NT2/D1 (cell line): ENCODE results near the gene PPP1R7.

ENCODE experiments used
- DNase-seq: peaks from one replicate; pipeline ENCODE4 v3.0.0-alpha.2; 2011; ENCODE audit warnings: low read depth, low spot score
- H3K27me3 ChIP-seq: 2 replicates; pipeline ENCODE4 v1.6.0; 2011; ENCODE audit warnings: mild to moderate bottlenecking; ENCODE audit not compliant: insufficient read length, insufficient read depth
- H3K36me3 ChIP-seq: 2 replicates; pipeline ENCODE4 v1.6.1; 2011; ENCODE audit warnings: mild to moderate bottlenecking, low read length, mixed read lengths; ENCODE audit not compliant: insufficient read depth, insufficient read length
- H3K4me1 ChIP-seq: 2 replicates; pipeline ENCODE4 v1.5.1; 2011; ENCODE audit not compliant: insufficient read depth, insufficient read length
- H3K4me3 ChIP-seq: 2 replicates; pipeline ENCODE4 v1.5.1; 2011; ENCODE audit warnings: low read depth; ENCODE audit not compliant: insufficient read length
- H3K9ac ChIP-seq: 2 replicates; pipeline ENCODE4 v1.6.0; 2011; ENCODE audit warnings: low read depth; ENCODE audit not compliant: insufficient read length
- H3K9me3 ChIP-seq: 2 replicates; pipeline ENCODE4 v1.5.1; 2011; ENCODE audit warnings: mild to moderate bottlenecking, low read length; ENCODE audit not compliant: insufficient read depth
- SUZ12 ChIP-seq: IDR thresholded peaks from 2 replicates; pipeline ENCODE4 v1.6.1; 2011; ENCODE audit not compliant: insufficient read length, insufficient read depth; ENCODE audit errors: extremely low read depth
- YY1 ChIP-seq: IDR thresholded peaks from 2 replicates; pipeline ENCODE4 v1.6.1; 2011; ENCODE audit not compliant: insufficient read length, insufficient read depth
- ZNF274 ChIP-seq: IDR thresholded peaks from 2 replicates; pipeline ENCODE4 v1.6.1; 2011; ENCODE audit warnings: mild to moderate bottlenecking, low read depth, low read length

Gene PPP1R7

GRCh38 chr2:241216211-241216761 is 66.0 kb downstream of the PPP1R7 start:
- H3K9me3 ChIP-seq, result no peaks in the 10 kb centered on the region
- H3K36me3 ChIP-seq, result no peaks in the 10 kb centered on the region
- peak overlapping the region; percentile 24 for H3K4me3 ChIP-seq
- TF ChIP-seq ZNF274, result no peak
- TF ChIP-seq SUZ12, result no peak
- no peak for TF ChIP-seq YY1
- peak; percentile 62 for DNase-seq
- peaks cover 28% of the 10 kb centered on the region for H3K4me1 ChIP-seq
- H3K9ac ChIP-seq, result peak overlapping the region; percentile 61
- no peaks in the 10 kb centered on the region for H3K27me3 ChIP-seq

- Histone ChIP-seq H3K27me3 (no peaks in the 10 kb centered on the region), H3K36me3 (no peaks in the 10 kb centered on the region), H3K9ac (peak overlapping the region; percentile 81), H3K9me3 (no peaks in the 10 kb centered on the region), H3K4me3 (peak overlapping the region; percentile 61), H3K4me1 (peaks cover 17% of the 10 kb centered on the region)
- TF ChIP-seq SUZ12 (no peak), YY1 (no peak), ZNF274 (no peak)
- DNase-seq, result peak; percentile 52
Measured at GRCh38 chr2:241217320-241218031, 67.2 kb downstream of the PPP1R7 start.

GRCh38 chr2:241218131-241219029 is 68.1 kb downstream of the PPP1R7 start:
- Histone ChIP-seq H3K4me1 (peaks cover 21% of the 10 kb centered on the region), H3K9ac (peak overlapping the region; percentile 76), H3K36me3 (peaks cover 7% of the 10 kb centered on the region), H3K4me3 (peak overlapping the region; percentile 59), H3K9me3 (no peaks in the 10 kb centered on the region), H3K27me3 (no peaks in the 10 kb centered on the region)
- TF ChIP-seq SUZ12 (no peak), ZNF274 (no peak), YY1 (no peak)
- peak; percentile 20 for DNase-seq

DNA sequence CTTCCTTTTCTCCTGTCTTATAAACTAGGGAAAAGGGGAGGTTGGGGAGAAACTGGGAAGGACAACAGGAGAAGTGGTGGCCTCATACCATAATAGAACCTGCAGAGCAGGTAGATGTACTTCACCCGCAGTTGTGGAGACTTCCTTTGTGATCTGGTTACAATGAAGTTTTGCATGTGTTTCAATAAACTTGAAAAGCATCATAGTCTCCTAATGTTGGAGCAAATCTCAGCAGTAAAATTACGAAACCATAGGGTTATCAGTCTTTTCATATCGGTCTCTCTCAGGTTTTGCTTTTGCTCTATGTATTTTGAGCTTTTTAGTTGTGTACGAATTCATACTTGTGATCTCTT is 68.7 kb downstream of the PPP1R7 start:
- no peak for DNase-seq
- Histone ChIP-seq H3K9ac (peak overlapping the region; percentile 58), H3K27me3 (no peaks in the 10 kb centered on the region), H3K9me3 (no peaks in the 10 kb centered on the region), H3K4me3 (peak overlapping the region; percentile 59), H3K36me3 (peaks cover 7% of the 10 kb centered on the region), H3K4me1 (peaks cover 27% of the 10 kb centered on the region)
- TF ChIP-seq YY1 (no peak), SUZ12 (no peak), ZNF274 (no peak)

- peaks cover 7% of the 10 kb centered on the region for H3K36me3 ChIP-seq
- no peak for DNase-seq
- TF ChIP-seq SUZ12 (no peak), YY1 (no peak), ZNF274 (no peak)
- H3K4me3 ChIP-seq, result no peak overlapping the region
- H3K27me3 ChIP-seq, result no peaks in the 10 kb centered on the region
- peak overlapping the region; percentile 43 for H3K9ac ChIP-seq
- H3K4me1 ChIP-seq, result peaks cover 31% of the 10 kb centered on the region
- no peaks in the 10 kb centered on the region for H3K9me3 ChIP-seq
Measured at GRCh38 chr2:241219856-241220356, 69.6 kb downstream of the PPP1R7 start.

DNA sequence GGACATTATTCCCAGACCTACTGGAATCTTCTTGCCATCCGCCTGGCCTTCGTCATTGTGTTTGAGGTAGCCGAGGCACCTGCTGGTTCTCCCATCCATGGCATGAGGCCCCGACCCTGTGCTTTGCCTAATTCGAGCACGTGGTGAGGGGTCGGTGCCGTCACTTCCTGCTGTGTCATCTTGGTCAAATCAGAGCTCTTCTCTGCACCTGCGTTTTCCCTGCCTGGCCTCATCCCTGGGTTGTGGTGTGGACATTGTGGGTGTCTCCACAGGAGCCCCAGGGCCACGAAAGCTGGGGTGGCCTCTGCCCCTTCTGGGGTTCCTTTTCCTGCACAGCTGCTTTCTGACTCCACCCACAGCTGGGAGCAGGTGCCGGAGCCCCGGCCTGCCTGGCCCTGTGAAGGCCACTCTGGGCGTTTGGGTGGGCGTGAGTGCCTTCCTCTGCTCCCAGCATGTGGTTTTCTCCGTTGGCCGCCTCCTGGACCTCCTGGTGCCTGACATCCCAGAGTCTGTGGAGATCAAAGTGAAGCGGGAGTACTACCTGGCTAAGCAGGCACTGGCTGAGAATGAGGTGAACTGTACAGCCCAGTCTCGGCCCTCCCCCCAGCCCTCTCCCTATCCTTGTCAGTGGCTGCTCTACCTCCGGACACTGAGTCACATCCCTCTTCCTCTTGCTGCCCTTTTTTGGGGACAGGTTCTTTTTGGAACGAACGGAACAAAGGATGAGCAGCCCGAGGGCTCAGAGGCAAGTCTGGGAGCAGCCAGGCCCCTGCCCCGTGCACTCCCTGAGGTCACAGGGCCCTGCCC is 73.1 kb downstream of the PPP1R7 start:
- no peak for DNase-seq
- no peak for TF ChIP-seq SUZ12
- no peak overlapping the region for H3K4me3 ChIP-seq
- H3K9me3 ChIP-seq, result no peaks in the 10 kb centered on the region
- peak overlapping the region; percentile 39 for H3K9ac ChIP-seq
- H3K27me3 ChIP-seq, result no peaks in the 10 kb centered on the region
- peaks cover 37% of the 10 kb centered on the region for H3K36me3 ChIP-seq
- H3K4me1 ChIP-seq, result peaks cover 17% of the 10 kb centered on the region
